NCI-H2029 (cell line): Measurements from ENCODE around the gene SMCO2.
"Not testable (repeated sequence)": the region's sequence is repeated elsewhere in the genome, so short reads cannot be mapped to it uniquely, and the experiment has no call there.

ENCODE experiments used
- DNase-seq: peaks from one replicate; lab custom pipeline; 2025; lab: John Stamatoyannopoulos, UW

SMCO2 gene

DNA sequence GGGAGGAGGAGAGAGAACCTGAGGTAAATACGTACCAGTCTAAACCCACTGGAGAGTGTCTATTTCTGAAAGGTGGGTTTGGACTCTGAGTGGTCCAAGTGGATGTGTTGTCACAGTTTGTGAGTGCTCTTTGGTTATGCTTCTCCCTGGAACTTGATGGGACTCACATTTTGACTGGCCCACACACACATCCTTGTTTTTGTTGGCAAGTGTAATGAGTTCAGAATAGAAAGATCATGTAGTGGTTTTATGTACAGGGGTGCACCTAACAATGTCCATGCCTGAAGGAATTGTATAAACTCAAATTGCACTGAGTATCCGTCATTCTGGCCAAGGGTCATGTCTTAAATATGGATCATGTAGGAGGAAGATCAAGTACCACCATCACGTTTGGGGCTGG is 82.3 kb downstream of the SMCO2 start:
- no peak for DNase-seq

DNA sequence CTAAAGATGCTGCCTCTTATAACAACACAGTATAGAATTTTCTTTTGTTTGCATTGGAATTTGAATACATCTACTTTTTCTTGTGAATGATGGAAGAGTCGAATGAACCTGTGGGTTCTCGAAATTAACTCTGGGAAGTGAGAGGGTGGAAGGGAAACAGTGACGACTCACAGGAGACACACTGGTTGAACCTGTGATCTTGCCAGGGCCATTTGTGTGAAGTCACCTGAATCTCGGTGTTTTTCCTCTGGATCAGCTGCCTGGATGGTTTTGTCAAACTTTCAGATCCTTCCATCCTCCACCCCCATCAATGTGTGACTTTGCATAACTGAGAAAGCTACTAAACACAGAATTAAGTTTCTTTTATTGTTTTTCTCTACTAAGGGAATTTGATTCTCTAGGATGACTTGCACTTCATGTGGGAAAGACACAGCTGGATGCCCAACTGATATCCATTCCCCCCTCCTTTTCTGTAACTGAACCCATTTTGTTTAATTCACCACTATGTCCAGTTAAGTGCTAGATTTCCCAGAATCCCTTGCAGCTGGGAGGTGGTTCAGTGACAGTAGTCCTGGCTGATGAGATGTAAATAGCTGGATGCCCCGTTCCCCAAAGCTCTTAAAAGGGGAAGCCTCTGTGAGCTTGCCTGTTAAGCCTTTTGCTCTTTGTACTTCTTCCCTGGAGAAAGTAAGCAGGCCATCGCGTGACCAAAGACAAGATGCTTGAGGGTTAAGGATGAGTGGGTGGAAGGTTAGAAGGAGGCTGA is 83.8 kb downstream of the SMCO2 start:
- DNase-seq = no peak

DNA sequence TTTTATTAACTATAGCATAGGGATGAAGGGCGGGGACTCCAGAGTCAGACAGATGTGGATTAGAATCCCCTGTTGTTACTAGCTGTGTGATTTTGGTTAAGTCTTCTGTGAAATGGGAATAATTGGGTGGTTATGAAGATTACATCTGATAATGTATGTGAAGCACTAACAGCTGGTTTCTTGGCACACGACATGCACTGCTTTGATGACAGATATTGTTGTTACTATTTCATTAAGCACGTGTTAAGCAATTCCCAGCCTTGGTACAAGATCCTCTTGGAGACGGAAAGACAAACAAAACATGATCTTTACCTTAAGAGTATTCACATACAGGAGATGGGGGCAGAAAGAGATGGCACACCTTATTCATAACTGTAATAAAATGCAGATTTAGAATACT is 85.4 kb downstream of the SMCO2 start:
- no peak for DNase-seq

DNA sequence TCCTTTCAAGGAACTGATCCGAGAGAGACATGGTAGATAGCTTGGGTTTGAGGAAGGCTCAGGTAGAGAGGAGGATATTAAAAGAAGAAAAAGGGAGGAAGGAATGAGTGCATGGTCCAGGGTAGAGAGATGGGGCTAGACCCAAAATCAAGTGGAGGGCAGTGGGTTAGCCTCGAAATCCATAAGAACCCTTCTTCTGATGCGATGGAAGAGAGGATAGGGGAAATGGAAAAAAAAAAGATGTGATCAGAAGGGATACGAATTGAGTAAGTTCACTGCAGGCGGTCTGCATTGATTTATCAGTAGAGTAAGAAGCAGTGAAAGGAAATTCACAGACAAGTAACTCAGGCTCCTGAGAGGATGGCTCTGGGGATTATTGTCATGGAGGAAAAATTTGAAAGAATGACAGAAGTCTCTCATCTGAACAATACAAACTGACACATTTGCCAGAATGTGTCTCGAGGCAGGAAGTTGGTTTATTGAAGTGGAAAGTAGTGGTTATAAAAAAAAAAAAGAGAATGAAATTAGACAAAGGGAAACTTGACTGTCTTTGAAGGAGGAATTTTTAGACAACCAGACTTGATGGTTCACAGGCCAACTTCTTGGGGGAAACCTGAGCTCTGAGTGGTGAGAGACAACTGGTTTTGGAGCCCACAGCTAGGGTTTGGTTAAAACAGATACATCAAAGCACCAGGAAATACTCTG is 87.7 kb downstream of the SMCO2 start:
- no peak for DNase-seq

DNA sequence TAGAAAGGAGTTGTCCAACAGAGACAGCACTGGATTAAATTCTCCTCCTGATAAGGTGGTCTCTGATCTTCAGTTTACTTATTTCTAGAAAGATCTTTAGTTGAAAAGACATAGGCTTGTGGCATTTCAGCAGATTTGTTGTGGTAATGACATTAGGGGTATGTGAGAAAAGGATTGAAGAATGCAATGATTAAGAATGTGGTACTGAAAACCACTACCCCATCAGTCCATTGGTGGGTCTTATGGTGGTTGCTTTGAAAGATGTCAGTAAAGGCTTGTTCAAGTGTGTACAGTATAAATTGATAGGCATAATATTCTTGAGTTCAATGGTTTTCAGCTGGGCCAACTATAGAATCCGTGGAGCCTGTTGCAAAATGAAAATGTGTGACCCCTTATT is 88.2 kb downstream of the SMCO2 start:
- no peak for DNase-seq

DNA sequence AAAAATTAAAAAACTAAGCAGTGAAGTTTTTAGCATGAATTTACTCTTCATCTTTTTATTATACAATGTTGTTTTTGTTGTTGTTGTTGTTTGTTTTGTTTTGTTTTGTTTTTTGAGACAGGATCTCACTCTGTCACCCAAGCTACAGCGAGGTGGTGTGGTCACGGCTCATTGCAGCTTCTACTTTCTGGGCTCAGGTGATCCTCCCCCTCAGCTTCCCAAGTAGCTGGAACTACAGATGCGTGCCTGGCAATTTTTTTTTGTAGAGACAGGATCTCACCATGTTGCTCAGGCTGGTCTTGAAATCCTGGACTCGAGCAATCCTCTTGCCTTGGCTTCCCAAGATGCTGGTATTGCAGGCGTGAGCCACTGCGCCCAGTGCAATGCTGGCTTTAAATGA is 88.8 kb downstream of the SMCO2 start:
- no peak for DNase-seq

DNA sequence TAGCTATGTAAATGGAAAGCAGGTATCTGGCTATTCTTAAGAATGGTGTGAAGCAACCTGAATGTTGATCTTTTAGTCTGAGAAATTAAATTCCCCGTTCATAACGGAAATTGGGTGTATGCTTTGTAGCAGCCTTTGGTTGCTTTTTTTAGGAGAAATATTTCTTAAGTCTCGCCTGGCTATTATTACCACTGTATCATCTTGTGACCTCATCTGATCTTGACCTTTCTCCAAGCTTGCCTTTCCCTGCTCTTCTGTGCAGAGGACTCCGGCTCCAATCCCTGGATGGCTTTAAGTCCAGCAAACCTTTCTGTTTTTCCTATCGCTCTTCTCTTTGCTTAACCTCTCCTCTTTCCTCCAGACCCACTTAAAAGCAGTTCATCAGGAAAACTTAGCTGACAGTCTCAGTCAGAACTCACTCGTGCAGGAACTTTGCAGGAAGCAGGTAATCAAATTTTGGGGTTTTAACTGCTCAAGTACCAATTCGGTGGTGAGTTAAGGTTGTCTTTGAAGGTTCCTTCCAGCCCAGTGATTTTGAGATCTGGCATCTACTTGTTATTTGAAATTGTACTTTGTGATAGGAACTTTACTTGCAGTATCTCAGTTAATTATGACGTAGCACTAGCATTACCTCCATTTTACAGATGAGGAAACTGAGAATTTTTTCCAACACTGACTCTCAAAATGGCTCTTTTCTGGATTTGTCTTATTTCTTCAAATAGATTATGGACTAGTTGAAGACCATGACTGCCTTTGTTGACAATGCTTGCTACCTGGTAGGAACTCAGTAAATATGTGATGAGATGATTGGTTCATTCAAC is 91.5 kb downstream of the SMCO2 start:
- DNase-seq = no peak

DNA sequence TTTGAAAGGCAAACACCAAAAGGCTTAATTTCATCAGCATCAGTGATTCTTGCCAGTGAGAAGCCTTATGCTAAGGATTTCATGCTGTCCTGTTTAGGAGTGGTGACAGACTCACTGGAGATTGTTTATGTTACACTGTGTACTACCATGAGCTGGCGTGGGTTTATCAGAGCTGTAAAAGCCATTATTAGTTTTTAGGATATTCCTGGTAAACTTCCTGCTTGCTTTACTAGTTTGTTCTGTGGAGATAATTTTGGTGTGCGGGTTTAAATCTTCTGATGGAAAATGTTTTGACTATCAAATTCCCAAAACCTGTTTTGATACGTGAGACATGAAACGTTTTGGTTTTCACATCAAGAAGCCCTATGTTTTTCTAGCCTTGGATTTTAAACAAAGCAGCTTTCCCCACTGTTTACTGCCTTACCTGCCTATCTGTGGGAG is 92.7 kb downstream of the SMCO2 start:
- DNase-seq = no peak

DNA sequence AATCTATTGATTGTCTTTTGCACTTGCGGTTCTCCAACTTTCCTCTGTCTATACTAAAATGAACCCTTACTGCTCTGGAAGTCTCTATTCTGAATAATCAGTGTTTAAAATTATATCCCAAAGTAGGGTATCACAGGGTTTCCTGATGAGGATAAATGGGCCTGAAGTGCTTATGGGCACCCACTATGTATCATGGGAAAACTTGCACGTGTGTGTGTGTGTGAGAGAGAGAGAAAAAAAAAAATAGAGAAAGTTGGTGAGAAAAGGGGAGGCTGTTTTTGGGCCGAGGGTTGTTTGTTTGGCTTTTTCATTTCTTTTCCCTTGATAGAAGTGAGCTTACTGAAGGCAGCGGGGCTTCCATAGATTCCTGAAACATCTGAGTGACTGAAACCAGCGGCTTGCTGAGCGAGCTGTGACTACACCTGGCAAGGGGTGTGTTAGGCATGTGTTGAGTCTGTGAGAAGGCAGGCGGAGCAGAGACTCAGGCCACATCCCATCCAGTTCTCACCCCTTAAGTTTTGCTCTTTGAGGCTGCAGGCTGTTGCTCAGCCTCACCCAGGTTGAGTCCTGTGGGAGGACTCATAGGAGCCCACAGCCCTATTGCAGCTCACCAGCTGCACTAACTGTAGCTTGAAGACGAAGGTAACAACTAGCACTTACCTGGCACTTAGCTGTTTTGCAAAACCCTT is 94.6 kb downstream of the SMCO2 start:
- DNase-seq = no peak

DNA sequence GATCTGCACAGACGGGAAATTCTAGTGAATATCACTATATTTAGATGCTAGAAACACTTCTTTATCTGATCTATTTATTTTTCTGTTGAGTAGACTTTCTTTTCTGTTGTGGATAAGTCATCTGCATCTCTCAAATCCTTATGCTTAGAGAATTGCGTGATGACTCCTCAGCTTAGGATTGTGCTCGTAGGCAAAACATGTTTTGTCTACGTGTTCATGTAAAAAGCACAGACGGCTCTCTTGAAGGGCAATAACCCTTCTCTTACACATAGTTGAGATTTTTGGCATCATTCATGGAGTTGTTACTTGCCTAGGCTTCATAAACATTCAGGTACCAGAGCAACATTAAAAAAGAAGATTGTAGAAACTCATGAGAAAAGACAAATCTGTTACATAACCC is 96.1 kb downstream of the SMCO2 start:
- DNase-seq = no peak

DNA sequence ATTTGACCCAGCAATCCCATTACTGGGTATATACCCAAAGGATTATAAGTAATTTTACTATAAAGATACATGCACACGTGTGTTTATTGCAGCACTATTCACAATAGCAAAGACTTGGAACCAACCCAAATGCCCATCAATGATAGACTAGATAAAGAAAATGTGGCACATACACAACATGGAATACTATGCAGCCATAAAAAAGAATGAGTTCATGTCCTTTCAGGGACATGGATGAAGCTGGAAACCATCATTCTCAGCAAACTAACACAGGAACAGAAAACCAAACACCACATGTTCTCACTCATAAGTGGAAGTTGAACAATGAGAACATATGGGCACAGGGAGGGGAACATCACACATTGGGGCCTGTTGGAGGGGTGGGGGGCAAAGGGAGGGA is 98.3 kb downstream of the SMCO2 start:
- DNase-seq = not testable (repeated sequence)

DNA sequence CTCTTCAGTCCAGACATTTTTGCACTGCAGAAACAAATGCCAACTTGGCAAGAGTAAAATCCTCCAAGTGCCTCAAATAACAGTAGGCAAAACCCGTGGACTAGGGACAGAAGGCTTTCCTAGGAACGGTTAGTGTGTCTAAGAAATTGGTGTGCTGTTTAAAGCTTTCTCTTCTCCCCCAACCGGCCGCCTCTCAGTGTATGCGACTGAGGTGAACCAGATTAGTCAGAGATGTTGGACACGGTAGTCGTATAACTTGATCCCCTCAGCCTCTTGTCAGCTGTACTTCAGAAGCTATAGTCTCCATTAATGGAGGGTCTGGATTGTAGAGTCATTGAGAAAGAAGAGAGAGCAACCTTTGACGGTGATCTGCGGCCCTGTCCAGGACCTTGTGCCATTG is 99.1 kb downstream of the SMCO2 start:
- no peak for DNase-seq

DNA sequence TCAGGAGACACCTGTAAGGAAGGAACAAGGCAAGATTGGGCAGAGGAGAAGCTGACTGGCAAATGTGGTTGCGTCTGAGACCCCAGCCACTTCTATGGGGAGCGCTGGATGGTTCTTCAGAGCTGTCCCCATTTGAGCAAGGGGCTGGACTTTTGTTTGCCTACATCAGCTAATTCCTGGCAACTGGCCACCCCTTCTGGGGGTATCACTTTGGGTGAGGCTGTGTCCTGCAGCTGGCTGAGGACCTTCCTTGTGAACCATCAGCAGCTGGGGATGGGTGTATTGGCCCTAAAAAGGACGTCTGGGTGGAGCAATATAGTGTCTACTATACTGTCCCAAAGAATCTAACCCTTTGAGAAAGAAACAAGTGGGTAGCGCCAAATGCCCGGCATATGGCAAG is 101.1 kb downstream of the SMCO2 start:
- no peak for DNase-seq

DNA sequence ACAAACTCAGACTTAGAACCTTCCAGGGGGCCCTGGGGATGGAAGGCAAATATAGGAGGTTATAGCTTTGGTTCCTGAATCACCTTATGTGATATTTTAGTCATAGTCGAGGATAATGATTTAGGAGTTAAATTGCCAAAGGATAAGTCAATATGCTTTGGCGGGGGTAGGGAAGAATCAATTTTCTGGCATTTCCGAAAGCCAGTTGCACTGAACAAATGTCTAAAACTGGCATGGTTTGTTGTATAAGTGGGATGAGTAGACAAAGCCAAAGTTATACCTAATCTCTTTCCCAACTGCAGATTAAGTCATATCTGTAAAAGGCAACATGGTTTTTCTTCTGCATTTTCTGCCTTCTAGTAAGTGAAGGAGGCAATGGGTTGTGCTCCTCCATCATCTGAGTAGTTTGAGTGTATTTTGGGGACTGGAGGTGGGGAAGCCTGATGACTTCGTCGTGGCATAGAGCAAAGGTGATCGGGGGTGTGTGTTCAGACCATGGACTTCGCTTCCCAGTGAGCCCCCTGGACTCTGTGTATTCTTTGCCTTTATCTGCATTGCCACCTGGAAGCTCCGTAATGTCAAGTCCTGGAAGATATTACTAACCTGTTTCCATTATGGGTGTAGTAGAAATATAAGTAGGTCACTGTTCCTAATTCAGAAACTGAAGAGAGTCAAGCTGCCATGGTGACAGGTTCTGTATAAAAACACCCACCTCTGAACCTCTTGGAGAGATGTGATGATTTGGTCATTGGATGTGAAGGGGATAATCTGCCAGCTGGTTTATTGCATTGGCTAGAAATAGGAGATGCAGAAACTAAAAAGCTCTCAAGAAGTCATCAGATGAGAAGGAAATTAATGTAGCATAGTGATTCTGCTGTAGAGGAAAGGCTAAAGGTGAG is 102.0 kb downstream of the SMCO2 start:
- DNase-seq = no peak

DNA sequence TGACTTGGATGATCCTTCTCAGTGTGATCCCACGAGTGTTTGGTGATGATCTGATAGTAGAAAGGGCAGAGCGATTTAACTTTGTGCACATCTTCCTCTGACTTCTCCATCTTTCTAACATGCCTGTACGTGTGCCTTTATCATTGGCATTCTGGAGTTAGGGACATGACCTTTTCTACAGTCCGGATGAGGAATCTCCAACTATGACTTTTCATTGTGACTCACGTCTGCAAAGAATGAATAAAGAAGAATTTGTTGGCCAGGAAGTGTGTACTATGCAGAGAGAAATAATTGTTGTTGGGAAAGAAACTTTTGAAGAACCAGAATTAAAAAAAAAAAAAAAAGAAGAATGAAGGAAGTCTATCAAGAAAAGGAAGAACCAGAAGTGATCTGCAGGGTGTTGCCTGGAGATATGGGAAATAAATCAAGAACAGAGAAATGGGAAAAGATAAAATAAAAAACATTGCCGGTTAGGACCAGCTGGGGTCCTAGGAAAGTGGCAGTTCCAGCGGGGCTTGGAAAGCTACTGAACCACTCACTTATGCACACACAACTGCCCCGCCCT is 102.8 kb downstream of the SMCO2 start:
- no peak for DNase-seq

DNA sequence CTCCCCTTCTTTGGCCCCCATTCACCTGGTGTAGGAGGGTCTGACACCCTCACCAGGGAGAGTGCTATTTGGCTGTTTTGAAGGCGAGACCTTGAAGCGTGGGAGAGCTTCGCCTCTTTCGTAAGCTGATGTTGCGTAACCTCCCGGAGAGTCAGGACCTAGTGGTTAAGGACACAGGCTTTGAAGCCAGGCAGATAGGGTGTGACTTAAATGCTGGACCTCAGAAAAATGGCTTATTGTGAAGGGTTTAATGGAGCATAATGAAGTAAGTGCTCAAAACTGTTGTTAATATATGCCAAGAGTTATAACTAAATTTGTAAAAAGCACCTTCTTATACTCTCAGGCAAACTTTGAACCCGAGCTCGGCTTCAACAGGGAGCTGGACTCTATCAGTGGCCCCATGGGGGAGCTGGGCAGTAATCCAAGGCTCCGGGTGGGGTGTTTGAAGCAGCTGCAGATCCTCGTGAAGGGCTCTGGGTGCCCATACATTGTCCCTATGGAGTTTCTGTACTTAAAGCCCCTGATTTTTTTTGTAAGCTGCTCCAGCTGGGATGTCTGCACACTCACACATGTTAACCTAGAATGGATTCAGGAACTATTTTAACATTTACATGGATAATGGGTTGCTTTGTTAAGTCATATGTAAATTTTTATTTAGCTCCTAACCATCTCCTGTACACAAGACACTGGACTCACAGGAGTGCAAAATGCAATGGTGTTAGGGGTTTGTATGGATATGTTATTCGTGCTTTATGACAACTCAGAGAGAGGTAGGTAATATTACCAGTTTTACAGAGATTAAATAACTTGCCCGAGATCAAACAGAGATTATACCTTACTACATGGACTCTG is 103.5 kb downstream of the SMCO2 start:
- no peak for DNase-seq

DNA sequence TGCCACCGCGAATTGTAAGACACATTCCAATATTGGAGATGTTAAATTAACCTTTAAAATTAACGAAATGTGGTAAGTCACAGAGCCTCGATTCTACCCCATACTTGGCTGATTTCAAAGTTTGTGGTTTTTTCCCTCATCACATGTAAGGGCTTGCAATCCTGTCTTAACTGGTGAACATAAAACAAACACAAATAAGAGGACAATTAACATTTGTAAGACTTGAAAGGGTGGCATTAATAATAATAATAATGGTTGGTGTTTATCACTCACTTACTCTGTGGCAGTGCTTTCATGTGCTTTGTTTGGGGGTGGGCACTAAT is 104.1 kb downstream of the SMCO2 start:
- DNase-seq = no peak

DNA sequence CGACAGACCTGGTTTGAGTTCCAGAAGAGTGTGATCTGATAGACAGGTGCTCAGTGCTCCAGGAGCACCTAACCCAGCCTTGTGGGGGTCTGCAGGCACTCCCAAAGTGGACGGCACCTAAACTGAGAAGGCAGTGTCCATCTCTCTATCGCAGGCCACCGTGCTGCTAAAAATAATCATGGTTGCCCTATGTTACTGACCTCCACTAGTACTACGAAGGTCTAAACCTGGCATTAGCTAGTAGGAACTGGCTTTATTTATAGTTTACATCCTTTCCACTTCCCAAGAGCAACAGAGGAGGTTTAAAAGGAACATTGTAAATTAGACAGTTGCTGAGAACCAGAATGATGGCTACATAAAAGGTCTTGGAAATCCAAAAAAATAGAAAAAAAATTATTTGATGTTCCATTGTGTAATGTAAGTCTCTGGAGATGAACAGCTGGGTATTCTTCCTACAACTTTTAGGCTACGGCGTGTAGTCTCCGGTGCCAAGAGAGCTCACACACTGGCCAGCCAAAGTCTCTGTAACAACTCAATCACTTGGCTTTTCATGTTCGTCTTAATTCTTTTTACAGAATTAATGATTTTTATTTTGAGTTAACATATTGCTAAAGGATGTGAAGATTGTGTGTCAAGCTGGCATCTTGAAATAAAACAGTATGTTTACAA is 104.8 kb downstream of the SMCO2 start:
- no peak for DNase-seq
